Measurements from ENCODE around the gene KLHL15.

GRCh38 chrX:24027985-24028384 is 999 bp upstream of the KLHL15 start:
- TF ChIP-seq, protein P1, sequence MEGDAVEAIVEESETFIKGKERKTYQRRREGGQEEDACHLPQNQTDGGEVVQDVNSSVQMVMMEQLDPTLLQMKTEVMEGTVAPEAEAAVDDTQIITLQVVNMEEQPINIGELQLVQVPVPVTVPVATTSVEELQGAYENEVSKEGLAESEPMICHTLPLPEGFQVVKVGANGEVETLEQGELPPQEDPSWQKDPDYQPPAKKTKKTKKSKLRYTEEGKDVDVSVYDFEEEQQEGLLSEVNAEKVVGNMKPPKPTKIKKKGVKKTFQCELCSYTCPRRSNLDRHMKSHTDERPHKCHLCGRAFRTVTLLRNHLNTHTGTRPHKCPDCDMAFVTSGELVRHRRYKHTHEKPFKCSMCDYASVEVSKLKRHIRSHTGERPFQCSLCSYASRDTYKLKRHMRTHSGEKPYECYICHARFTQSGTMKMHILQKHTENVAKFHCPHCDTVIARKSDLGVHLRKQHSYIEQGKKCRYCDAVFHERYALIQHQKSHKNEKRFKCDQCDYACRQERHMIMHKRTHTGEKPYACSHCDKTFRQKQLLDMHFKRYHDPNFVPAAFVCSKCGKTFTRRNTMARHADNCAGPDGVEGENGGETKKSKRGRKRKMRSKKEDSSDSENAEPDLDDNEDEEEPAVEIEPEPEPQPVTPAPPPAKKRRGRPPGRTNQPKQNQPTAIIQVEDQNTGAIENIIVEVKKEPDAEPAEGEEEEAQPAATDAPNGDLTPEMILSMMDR (IDR thresholded peaks at IDR 0.05): no peak
- TF ChIP-seq POLR2A (IDR thresholded peaks at IDR 0.05) (no peak), POLR2AphosphoS5 (IDR thresholded peaks at IDR 0.05) (no peak)
